IPS DF 19.7 (cell line): ENCODE results near the gene CRISPLD2.

Source experiments
- DNase-seq: peaks from one replicate; pipeline ENCODE4 v3.0.0-alpha.2; 2013; ENCODE audit warnings: low read depth, low spot score

Gene CRISPLD2

GRCh38 chr16:84952335-84953189 lies 132.8 kb downstream of the CRISPLD2 start:
- DNase-seq, result peak; percentile 45

DNA sequence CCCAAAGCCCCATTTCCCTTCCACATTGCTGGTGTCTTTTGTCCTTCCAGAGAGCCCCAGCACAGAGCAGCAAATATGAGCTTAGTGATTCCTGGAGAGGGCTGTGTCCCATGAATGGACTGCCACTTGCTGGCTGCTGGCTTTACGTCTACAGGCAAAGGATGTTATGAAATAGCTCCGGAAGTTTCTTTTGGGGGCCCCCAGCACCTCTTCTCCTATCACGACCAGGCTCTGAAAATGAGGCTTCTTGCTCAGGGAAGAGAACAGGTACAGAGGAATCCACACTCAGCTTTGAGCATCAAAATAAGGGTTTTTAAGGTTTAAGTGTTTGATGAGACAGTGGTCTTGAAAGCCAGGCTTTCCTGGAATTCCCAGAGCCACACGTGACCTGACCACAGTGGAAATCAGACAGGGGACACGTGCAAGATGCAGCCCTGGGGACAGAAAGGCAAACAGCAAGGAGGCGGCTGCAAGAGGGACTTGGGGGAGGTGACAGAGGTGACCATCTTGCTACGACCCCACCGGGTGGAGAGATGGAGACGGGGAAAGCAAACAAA lies 133.5 kb downstream of the CRISPLD2 start:
- no peak for DNase-seq

DNA sequence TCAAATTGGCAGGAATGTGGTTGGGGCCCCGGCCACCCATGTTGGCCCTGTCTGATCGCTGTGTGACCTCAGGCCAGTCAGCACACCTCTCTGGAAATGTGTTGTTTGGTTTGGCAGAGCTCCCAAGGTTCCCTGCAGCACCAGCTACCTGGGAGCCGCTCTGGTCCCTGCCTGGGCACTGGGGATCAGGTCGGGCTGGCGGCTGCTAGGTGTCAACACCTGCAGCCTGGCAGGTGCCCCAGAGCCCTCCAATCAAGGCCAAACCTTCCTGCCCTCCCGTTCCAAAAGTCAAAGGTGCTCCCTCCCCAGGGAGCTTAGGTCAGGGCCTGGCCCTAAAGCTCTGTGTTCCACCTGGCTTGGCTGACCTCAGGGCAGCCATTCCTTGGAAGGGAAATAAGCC lies 135.6 kb downstream of the CRISPLD2 start:
- DNase-seq, result no peak

GRCh38 chr16:84957192-84957591 lies 137.4 kb downstream of the CRISPLD2 start:
- no peak for DNase-seq

DNA sequence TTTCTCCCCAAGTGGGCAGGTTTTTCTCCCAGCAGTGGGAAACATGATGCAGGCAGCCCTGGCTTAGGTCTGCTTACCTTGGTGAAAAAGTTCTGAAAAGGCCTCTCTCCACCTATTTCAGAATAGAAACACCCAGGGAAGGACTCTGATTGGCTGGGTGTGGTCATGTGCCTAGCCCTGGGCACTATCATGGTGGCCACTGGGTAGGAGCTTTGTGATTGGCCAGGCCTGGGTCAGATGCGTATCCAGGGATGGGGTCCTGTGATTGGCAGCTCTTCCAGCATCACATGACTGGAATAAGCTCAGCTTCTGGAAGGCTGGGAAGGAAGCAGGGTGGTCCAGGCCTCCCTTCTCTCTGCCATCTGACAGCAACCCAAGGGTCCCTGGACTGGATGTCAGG lies 138.0 kb downstream of the CRISPLD2 start:
- no peak for DNase-seq
